OCI-LY3 (cell line): ENCODE data around the gene TNFRSF4.

ENCODE experiments used
- CTCF ChIP-seq: fragments of 200-600, 300-600 bp; sonication (generic); IDR thresholded peaks from 2 replicates; pipeline ENCODE4 v1.5.1; 2014; ENCODE audit warnings: antibody characterized with exemption, low read length, low read depth
- EZH2phosphoT487 ChIP-seq: fragments of 200-600 bp; shearing (Covaris generic); IDR thresholded peaks from 2 replicates; pipeline ENCODE4 v1.6.1; 2018; ENCODE audit warnings: antibody characterized with exemption, mixed run types, low read depth

- TF ChIP-seq CTCF (no peak), EZH2phosphoT487 (no peak)
Measured at GRCh38 chr1:1210726-1211540, 3.0 kb downstream of the TNFRSF4 start.
